NB4 (cell line): ENCODE measurements around the gene TAF7L.

Experiments
- CTCF ChIP-seq: IDR thresholded peaks from one replicate; pipeline ENCODE4 v1.5.1; 2012; ENCODE audit warnings: low read depth, low read length
- MAX ChIP-seq: IDR thresholded peaks from 2 replicates; pipeline ENCODE4 v1.6.1; 2011; ENCODE audit warnings: low read depth, low read length
- POLR2A ChIP-seq: IDR thresholded peaks from 2 replicates; pipeline ENCODE4 v1.6.1; 2011; ENCODE audit warnings: mild to moderate bottlenecking; ENCODE audit not compliant: insufficient read length; ENCODE audit errors: extremely low read depth

GRCh38 chrX:101229170-101229569 lies 62.0 kb downstream of the TAF7L start:
- TF ChIP-seq POLR2A, result no peak
- TF ChIP-seq MAX, result no peak
- no peak for TF ChIP-seq CTCF
